GM18858 (cell line): ENCODE measurements around the gene TUBB4A.
A peak's percentile ranks its signal among the peaks of the same experiment; 100 is the strongest.

Source experiments
- ATAC-seq: cut with Tn5 transposase; IDR thresholded peaks from one replicate; pipeline ENCODE4 v1.9.1; 2021; ENCODE audit not compliant: unreplicated experiment

TUBB4A gene

GRCh38 chr19:6472713-6473112 lies 29.4 kb downstream of the TUBB4A start:
- ATAC-seq = no peak

- no peak for ATAC-seq
Observed at GRCh38 chr19:6471076-6471475, 31.0 kb downstream of the TUBB4A start.

GRCh38 chr19:6470173-6470572 lies 31.9 kb downstream of the TUBB4A start:
- ATAC-seq = no peak

GRCh38 chr19:6467384-6467783 lies 34.7 kb downstream of the TUBB4A start:
- ATAC-seq = no peak

GRCh38 chr19:6466526-6467248 lies 35.4 kb downstream of the TUBB4A start:
- ATAC-seq = no peak

GRCh38 chr19:6465663-6466062 lies 36.4 kb downstream of the TUBB4A start:
- ATAC-seq = no peak

- ATAC-seq = no peak
Observed at GRCh38 chr19:6465006-6465405, 37.1 kb downstream of the TUBB4A start.

- ATAC-seq = no peak
Observed at GRCh38 chr19:6464070-6464873, 37.8 kb downstream of the TUBB4A start, which contains the start of gene CRB3. Gene CRB3 (plus strand): TSS chr19:6464271. CDS start chr19:6464702, 431 bp downstream.

- peak; percentile 50 for ATAC-seq
Observed at GRCh38 chr19:6460099-6460884, 41.8 kb downstream of the TUBB4A start.

- peak; percentile 13 for ATAC-seq
Observed at GRCh38 chr19:6459262-6460098, 42.6 kb downstream of the TUBB4A start, which contains the start of gene SLC25A23. Gene SLC25A23 (minus strand): TSS chr19:6459792. CDS start chr19:6459628, 164 bp downstream.

- no peak for ATAC-seq
Observed at GRCh38 chr19:6458695-6459261, 43.3 kb downstream of the TUBB4A start.

GRCh38 chr19:6457958-6458694 lies 44.0 kb downstream of the TUBB4A start:
- no peak for ATAC-seq

GRCh38 chr19:6455924-6456323 lies 46.2 kb downstream of the TUBB4A start:
- no peak for ATAC-seq

GRCh38 chr19:6453951-6454565 lies 48.1 kb downstream of the TUBB4A start:
- ATAC-seq = no peak

GRCh38 chr19:6452899-6453298 lies 49.2 kb downstream of the TUBB4A start:
- ATAC-seq = no peak

GRCh38 chr19:6452223-6452614 lies 49.9 kb downstream of the TUBB4A start:
- ATAC-seq = no peak

GRCh38 chr19:6451583-6452222 lies 50.4 kb downstream of the TUBB4A start:
- no peak for ATAC-seq

- no peak for ATAC-seq
Observed at GRCh38 chr19:6450166-6450565, 51.9 kb downstream of the TUBB4A start.
